Sigmoid colon (tissue), 7 donors: ENCODE measurements around the gene VRK2. TPM values are rescaled to one million over a fixed set of nuclear protein-coding genes. Genes with fewer than 3 reads are reported as not detected.

Source experiments
- DNase-seq: peaks from one replicate; pipeline ENCODE4 v3.0.0-alpha.2; 2019
- H3K27ac ChIP-seq, 4 donors: fragments of 200-600 bp; sonication (generic); one replicate each; pipeline ENCODE4 v1.5.1; 2016 to 2019; ENCODE audit warnings: mild to moderate bottlenecking in 1 of 4
- H3K27me3 ChIP-seq, 3 donors: fragments of 200-600 bp; sonication (generic); one replicate each; pipeline ENCODE4 v1.5.1; 2019; ENCODE audit warnings: mild to moderate bottlenecking in 1 of 3
- H3K36me3 ChIP-seq, 4 donors: fragments of 200-600 bp; sonication (generic); one replicate each; pipeline ENCODE4 v1.5.1; 2016 to 2019
- H3K4me1 ChIP-seq, 4 donors: fragments of 200-600 bp; sonication (generic); one replicate each; pipeline ENCODE4 v1.5.1; 2017 to 2019
- H3K4me3 ChIP-seq, 4 donors: fragments of 200-600 bp; sonication (generic); one replicate each; pipeline ENCODE4 v1.5.1; 2017 to 2019; ENCODE audit warnings: mild to moderate bottlenecking in 2 of 4, moderate library complexity in 1 of 4
- H3K9me3 ChIP-seq, 4 donors: fragments of 200-600 bp in 3 of 4; sonication (generic) in 3 of 4; one replicate each; pipeline versions ENCODE4 v1.5.1 to v1.6.1; 2013 to 2019
- CTCF ChIP-seq, 4 experiments: fragments of 450-650 bp in 3 of 4; fragments of 200-600 bp in 1 of 4; IDR thresholded peaks; one replicate each; pipeline ENCODE4 v1.5.1; 2016 to 2019; ENCODE audit warnings: antibody characterized with exemption in 4 of 4, mild to moderate bottlenecking in 3 of 4, moderate library complexity in 2 of 4
- EP300 ChIP-seq, 4 donors: sonication (generic); formaldehyde crosslinking; IDR thresholded peaks; one replicate each; pipeline ENCODE4 v1.6.1; 2017; ENCODE audit warnings: antibody characterized with exemption in 4 of 4
- POLR2A ChIP-seq, 2 donors: fragments of 450-650 bp; IDR thresholded peaks; one replicate each; pipeline ENCODE4 v1.6.1; 2016; ENCODE audit warnings: antibody characterized with exemption in 2 of 2, mild to moderate bottlenecking in 2 of 2, moderate library complexity in 2 of 2
- POLR2AphosphoS5 ChIP-seq, 4 donors: sonication (generic); formaldehyde crosslinking; IDR thresholded peaks; one replicate each; pipeline ENCODE4 v1.6.1; 2017; ENCODE audit warnings: antibody characterized with exemption in 4 of 4
- WGBS, 2 donors: extraction: QIAGEN DNeasy Blood & Tissue Kit; methylation state at CpG; one replicate each; pipeline ENCODE4 v1.1.7; 2013; 5-methylcytosine and 5-hydroxymethylcytosine counted together
- intact Hi-C: fragments of 100-400 bp; cut with DNase I; formaldehyde crosslinking; loops from one replicate; pipeline ENCODE4 v1.15.1; 2023
- polyA plus RNA-seq, 3 donors: library from polyadenylated mRNA; stranded (reverse); fragments of 200-250 nt; gene quantifications; one replicate each; pipeline ENCODE4 v1.2.3, GENCODE V29; 2013
- total RNA-seq, 4 donors: library from RNA; depleted of rRNA; stranded (reverse); fragments of >200 nt; gene quantifications; one replicate each; pipeline ENCODE4 v1.1.0, GENCODE V29; 2016
- donor health status: healthy with polysubstance abuse.
- donor health status: Bipolar disorder and iron deficiency.
- donor health status: healthy.

VRK2 gene
- total and polyA plus RNA-seq, 7 donors = 6.6 to 32.8 (median 22.7) TPM

- Histone ChIP-seq H3K36me3 (no peaks in the 10 kb centered on the region), H3K9me3 (no peaks in the 10 kb centered on the region), H3K4me3 (no peak overlapping the region), H3K27me3 (no peaks in the 10 kb centered on the region), H3K4me1 (no peaks in the 10 kb centered on the region), H3K27ac (no peak overlapping the region)
- TF ChIP-seq CTCF (IDR thresholded peaks at IDR 0.05) (no peak), POLR2AphosphoS5 (IDR thresholded peaks at IDR 0.05) (no peak), EP300 (IDR thresholded peaks at IDR 0.05) (no peak), POLR2A (IDR thresholded peaks at IDR 0.05) (no peak)
- 68 to 69% methylated on average over 3 of the region's 3 CpGs for WGBS, 2 donors
- intact Hi-C loops = no loop called here
- DNase-seq = no peak
Observed at GRCh38 chr2:58032016-58032763, 14.4 kb upstream of the VRK2 start.

GRCh38 chr2:58032764-58033080 is 13.9 kb upstream of the VRK2 start:
- 92 to 94% methylated on average over 1 of the region's 1 CpG for WGBS, 2 donors
- Histone ChIP-seq H3K27ac (no peak overlapping the region), H3K4me3 (no peak overlapping the region), H3K27me3 (no peaks in the 10 kb centered on the region), H3K36me3 (no peaks in the 10 kb centered on the region), H3K9me3 (no peaks in the 10 kb centered on the region), H3K4me1 (no peaks in the 10 kb centered on the region)
- no peak for TF ChIP-seq POLR2A (IDR thresholded peaks at IDR 0.05)
- TF ChIP-seq POLR2AphosphoS5 (IDR thresholded peaks at IDR 0.05) = no peak
- DNase-seq = no peak
- intact Hi-C loops = no loop called here

GRCh38 chr2:58033530-58033929 is 13.1 kb upstream of the VRK2 start:
- Histone ChIP-seq H3K4me1 (no peaks in the 10 kb centered on the region), H3K9me3 (no peaks in the 10 kb centered on the region), H3K27ac (no peak overlapping the region), H3K4me3 (no peak overlapping the region), H3K36me3 (no peaks in the 10 kb centered on the region), H3K27me3 (no peaks in the 10 kb centered on the region)
- intact Hi-C loops = no loop called here
- no peak for DNase-seq
- TF ChIP-seq POLR2A (IDR thresholded peaks at IDR 0.05) (no peak), POLR2AphosphoS5 (IDR thresholded peaks at IDR 0.05) (no peak), EP300 (IDR thresholded peaks at IDR 0.05) (no peak), CTCF (IDR thresholded peaks at IDR 0.05) (no peak)

DNA sequence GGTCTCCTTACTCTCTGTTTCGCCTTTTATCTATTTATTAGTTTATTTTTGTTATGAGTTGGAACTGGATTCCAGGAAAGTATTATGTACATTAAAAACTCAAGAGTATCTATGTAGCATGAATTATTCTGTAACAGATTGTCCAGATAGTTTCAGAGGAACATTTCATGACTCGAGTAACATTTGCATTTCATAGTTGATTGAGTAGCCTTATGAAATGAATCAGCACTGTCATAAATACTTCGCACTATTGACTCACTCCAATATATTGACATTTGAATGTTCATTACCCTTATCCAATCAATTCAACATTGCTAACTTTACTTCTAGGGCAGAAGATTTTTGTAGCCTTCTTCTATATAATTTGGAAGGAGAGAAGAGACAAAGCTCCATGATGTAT is 11.3 kb upstream of the VRK2 start:
- no peak overlapping the region for H3K4me3 ChIP-seq
- no peaks in the 10 kb centered on the region for H3K4me1 ChIP-seq
- H3K36me3 ChIP-seq = no peaks in the 10 kb centered on the region
- TF ChIP-seq EP300 (IDR thresholded peaks at IDR 0.05) (no peak), POLR2A (IDR thresholded peaks at IDR 0.05) (no peak), CTCF (IDR thresholded peaks at IDR 0.05) (no peak), POLR2AphosphoS5 (IDR thresholded peaks at IDR 0.05) (no peak)
- H3K27ac ChIP-seq = no peak overlapping the region
- H3K9me3 ChIP-seq = no peaks in the 10 kb centered on the region
- intact Hi-C loops = no loop called here
- H3K27me3 ChIP-seq = no peaks in the 10 kb centered on the region
- WGBS, 2 donors = 78 to 80% methylated on average over 3 of the region's 3 CpGs
- no peak for DNase-seq

GRCh38 chr2:58039170-58039611 is 7.4 kb upstream of the VRK2 start:
- H3K4me1 ChIP-seq = peaks cover 0 to 7% (median 3%) of the 10 kb centered on the region in 4 donors
- no peaks in the 10 kb centered on the region for H3K36me3 ChIP-seq
- H3K27me3 ChIP-seq = no peaks in the 10 kb centered on the region
- intact Hi-C loops = no loop called here
- no peak overlapping the region for H3K27ac ChIP-seq
- H3K4me3 ChIP-seq = no peak overlapping the region
- 16 to 19% methylated on average over 1 of the region's 1 CpG for WGBS, 2 donors
- no peak for TF ChIP-seq POLR2A (IDR thresholded peaks at IDR 0.05)
- H3K9me3 ChIP-seq = no peaks in the 10 kb centered on the region
- DNase-seq = no peak

- DNase-seq = no peak
- WGBS, 2 donors = 5 to 21% methylated on average over 2 of the region's 2 CpGs
- Histone ChIP-seq H3K9me3 (no peaks in the 10 kb centered on the region), H3K27ac (no peak overlapping the region), H3K4me3 (no peak overlapping the region), H3K4me1 (peaks cover 0 to 25% (median 14%) of the 10 kb centered on the region in 4 donors), H3K36me3 (no peaks in the 10 kb centered on the region), H3K27me3 (no peaks in the 10 kb centered on the region)
- TF ChIP-seq POLR2A (IDR thresholded peaks at IDR 0.05) (no peak), CTCF (IDR thresholded peaks at IDR 0.05) (no peak), EP300 (IDR thresholded peaks at IDR 0.05) (no peak), POLR2AphosphoS5 (IDR thresholded peaks at IDR 0.05) (no peak)
- intact Hi-C loops = no loop called here
Observed at GRCh38 chr2:58042486-58042970, 4.1 kb upstream of the VRK2 start.
